Thoracic aorta (tissue), 2 donors: ENCODE measurements around the gene CLDN14. TPM values are rescaled to one million over a fixed set of nuclear protein-coding genes. Genes with fewer than 3 reads are reported as not detected.
A peak's percentile ranks its signal among the peaks of the same experiment; 100 is the strongest.

Source experiments
- ATAC-seq: fragments of 150-250 bp; one replicate; pipeline ENCODE4 v1.8.0; 2017; ENCODE audit warnings: low read depth; ENCODE audit not compliant: insufficient number of reproducible peaks, low FRiP score
- DNase-seq: peaks from one replicate; pipeline ENCODE4 v3.0.0-alpha.2; 2020; ENCODE audit warnings: low spot score
- H3K27ac ChIP-seq, 2 donors: fragments of 200-600 bp; sonication (generic); 1 replicate in 1 of 2; 2 replicates in 1 of 2; pipeline ENCODE4 v1.5.1; 2016; ENCODE audit warnings: mild to moderate bottlenecking in 2 of 2, moderate library complexity in 2 of 2
- H3K27me3 ChIP-seq: fragments of 200-600 bp; sonication (generic); replicated peaks from 2 replicates; pipeline ENCODE4 v1.6.0; 2016; ENCODE audit warnings: mild to moderate bottlenecking; ENCODE audit not compliant: insufficient read depth
- H3K36me3 ChIP-seq: fragments of 200-600 bp; sonication (generic); one replicate; pipeline ENCODE4 v1.5.1; 2016
- H3K4me1 ChIP-seq, 2 donors: fragments of 200-600 bp; sonication (generic); 1 replicate in 1 of 2; 2 replicates in 1 of 2; pipeline versions ENCODE4 v1.5.1 to v1.6.0; 2016; ENCODE audit warnings: low read depth in 2 of 2, mild to moderate bottlenecking in 1 of 2; ENCODE audit not compliant: control insufficient read depth in 1 of 2
- H3K4me3 ChIP-seq: fragments of 200-600 bp; sonication (generic); 2 replicates; pipeline ENCODE4 v1.5.1; 2016; ENCODE audit warnings: mild to moderate bottlenecking
- H3K9me3 ChIP-seq: fragments of 200-600 bp; sonication (generic); 2 replicates; pipeline ENCODE4 v1.5.1; 2016
- total RNA-seq, 2 donors: library from RNA; depleted of rRNA; stranded (reverse); fragments of >200 nt; gene quantifications; one replicate each; pipeline versions ENCODE4 v1.1.0 to v1.2.3, GENCODE V29; 2016
- TF ChIP-seq, protein P1 (sequence below): fragments of 200-600 bp; sonication (generic); IDR thresholded peaks from one replicate; pipeline ENCODE4 v1.5.1; 2019; ENCODE audit warnings: antibody characterized with exemption

The CLDN14 gene
- total RNA-seq, 2 donors from 2014 or later: not detected

DNA sequence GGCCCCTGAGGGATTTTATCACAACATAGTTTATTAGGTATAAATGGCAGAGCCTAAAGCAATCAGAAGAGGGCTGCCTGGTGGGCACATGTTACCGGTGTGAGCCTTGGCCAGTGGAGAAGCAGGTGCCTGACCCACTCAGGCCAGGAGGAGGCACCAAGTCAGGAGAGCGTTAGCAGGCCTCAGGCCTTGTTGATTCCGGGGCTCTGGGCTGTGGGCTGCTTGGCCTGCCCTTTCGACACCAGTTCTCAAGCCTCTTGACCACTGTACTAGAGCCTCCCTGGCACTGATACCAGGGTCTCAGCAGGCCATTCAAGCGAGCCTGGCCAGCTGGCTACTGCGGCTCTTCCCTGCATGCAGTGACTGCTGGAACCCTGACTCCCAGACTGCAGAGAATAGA is 20.8 kb downstream of the CLDN14 start:
- Histone ChIP-seq H3K27ac (no peak overlapping the region), H3K4me3 (no peak overlapping the region), H3K27me3 (no peaks in the 10 kb centered on the region), H3K4me1 (peaks cover 5 to 13% of the 10 kb centered on the region in 2 donors), H3K36me3 (no peaks in the 10 kb centered on the region), H3K9me3 (no peaks in the 10 kb centered on the region)
- ATAC-seq: no peak
- TF ChIP-seq, protein P1, sequence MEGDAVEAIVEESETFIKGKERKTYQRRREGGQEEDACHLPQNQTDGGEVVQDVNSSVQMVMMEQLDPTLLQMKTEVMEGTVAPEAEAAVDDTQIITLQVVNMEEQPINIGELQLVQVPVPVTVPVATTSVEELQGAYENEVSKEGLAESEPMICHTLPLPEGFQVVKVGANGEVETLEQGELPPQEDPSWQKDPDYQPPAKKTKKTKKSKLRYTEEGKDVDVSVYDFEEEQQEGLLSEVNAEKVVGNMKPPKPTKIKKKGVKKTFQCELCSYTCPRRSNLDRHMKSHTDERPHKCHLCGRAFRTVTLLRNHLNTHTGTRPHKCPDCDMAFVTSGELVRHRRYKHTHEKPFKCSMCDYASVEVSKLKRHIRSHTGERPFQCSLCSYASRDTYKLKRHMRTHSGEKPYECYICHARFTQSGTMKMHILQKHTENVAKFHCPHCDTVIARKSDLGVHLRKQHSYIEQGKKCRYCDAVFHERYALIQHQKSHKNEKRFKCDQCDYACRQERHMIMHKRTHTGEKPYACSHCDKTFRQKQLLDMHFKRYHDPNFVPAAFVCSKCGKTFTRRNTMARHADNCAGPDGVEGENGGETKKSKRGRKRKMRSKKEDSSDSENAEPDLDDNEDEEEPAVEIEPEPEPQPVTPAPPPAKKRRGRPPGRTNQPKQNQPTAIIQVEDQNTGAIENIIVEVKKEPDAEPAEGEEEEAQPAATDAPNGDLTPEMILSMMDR: no peak
- no peak for DNase-seq

DNA sequence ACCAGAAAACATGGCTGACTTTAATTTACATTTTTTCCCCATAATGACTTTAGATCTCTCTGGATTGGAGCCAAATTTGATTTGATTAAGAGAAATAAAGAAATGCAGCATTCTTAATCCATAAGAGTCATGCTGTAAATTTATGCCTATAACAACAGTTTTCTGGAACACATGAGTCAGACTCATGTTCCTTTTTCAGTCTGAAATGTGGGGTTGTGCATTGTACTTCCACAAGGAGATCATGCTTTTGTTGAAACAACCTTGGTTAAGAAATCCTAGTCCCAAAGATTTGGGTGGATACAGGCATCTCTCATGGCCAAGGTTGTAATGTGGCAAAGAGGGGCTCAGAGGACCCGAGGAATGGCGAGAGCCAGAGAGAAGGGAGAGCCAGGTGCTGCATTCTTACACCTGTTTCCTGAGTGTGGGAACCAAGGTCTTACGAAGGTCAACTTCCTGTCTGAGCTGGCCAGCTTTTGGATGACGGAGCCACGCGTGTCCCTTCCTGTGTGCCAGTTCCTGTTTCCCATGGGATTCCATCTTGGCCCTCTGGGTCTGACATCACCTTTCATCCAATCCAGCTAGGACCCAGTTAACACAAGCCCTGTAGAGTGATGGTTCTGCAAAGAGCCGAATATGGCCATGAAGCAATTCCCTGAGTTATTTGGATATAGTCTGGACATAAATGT is 23.1 kb downstream of the CLDN14 start:
- DNase-seq: no peak
- Histone ChIP-seq H3K4me1 (peaks cover 6 to 15% of the 10 kb centered on the region in 2 donors), H3K9me3 (no peaks in the 10 kb centered on the region), H3K27ac (no peak overlapping the region), H3K27me3 (no peaks in the 10 kb centered on the region), H3K4me3 (no peak overlapping the region), H3K36me3 (no peaks in the 10 kb centered on the region)
- TF ChIP-seq, protein P1: no peak
- ATAC-seq: no peak

GRCh38 chr21:36454706-36455105 is 25.2 kb downstream of the CLDN14 start:
- H3K9me3 ChIP-seq: no peaks in the 10 kb centered on the region
- H3K4me1 ChIP-seq: peaks cover 6 to 15% of the 10 kb centered on the region in 2 donors
- H3K27ac ChIP-seq: peak overlapping the region in 1 of 2 donors; percentile 1
- H3K36me3 ChIP-seq: no peaks in the 10 kb centered on the region
- no peak for ATAC-seq
- no peaks in the 10 kb centered on the region for H3K27me3 ChIP-seq
- no peak for DNase-seq
- TF ChIP-seq, protein P1: no peak
- H3K4me3 ChIP-seq: no peak overlapping the region

GRCh38 chr21:36454093-36454531 is 25.8 kb downstream of the CLDN14 start:
- peak overlapping the region in 1 of 2 donors; percentile 1 for H3K27ac ChIP-seq
- DNase-seq (no peak), ATAC-seq (no peak)
- TF ChIP-seq, protein P1: no peak
- H3K36me3 ChIP-seq: no peaks in the 10 kb centered on the region
- no peaks in the 10 kb centered on the region for H3K9me3 ChIP-seq
- H3K27me3 ChIP-seq: no peaks in the 10 kb centered on the region
- peaks cover 6 to 15% of the 10 kb centered on the region in 2 donors for H3K4me1 ChIP-seq
- H3K4me3 ChIP-seq: no peak overlapping the region

- Histone ChIP-seq H3K9me3 (no peaks in the 10 kb centered on the region), H3K4me3 (no peak overlapping the region), H3K27me3 (no peaks in the 10 kb centered on the region), H3K27ac (no peak overlapping the region), H3K36me3 (no peaks in the 10 kb centered on the region), H3K4me1 (peaks cover 6 to 15% of the 10 kb centered on the region in 2 donors)
- DNase-seq (no peak), ATAC-seq (no peak)
- TF ChIP-seq, protein P1: no peak
Observed at GRCh38 chr21:36452281-36452825, 27.6 kb downstream of the CLDN14 start.
